ENCODE data around the gene MIOS. TPM values are rescaled to one million over a fixed set of nuclear protein-coding genes. Genes with fewer than 3 reads are reported as not detected.
A peak's percentile ranks its signal among the peaks of the same experiment; 100 is the strongest.

Gene MIOS
- total and polyA plus RNA-seq, 2 of the 8 experiments (the other 6 are each of a cell fraction or from before 2014, with no cell fraction given), result 15.5 to 50.7 TPM

DNA sequence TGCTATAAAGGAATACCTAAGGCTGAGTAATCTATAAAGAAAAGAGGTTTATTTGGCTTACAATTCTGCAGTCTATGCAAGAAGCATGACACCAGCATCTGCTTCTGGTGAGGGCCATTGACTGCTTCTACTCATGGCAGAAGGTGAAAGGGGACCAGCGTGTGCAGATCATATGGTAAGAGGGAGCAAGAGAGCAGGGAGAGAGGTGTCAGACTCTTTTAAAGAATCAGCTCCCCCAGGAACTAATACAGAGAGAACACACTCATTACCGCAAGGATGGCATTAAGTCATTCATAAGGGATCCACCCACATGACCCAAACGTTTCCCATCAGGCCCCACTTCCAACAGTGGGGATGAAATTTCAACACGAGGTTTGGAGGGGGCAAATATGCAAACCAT, 27.5 kb upstream of the MIOS start:
- Histone ChIP-seq H4K5ac (ENCODE audit: insufficient read length, low read depth, low read length) (no peak overlapping the region), H2BK5ac (ENCODE audit: low read depth, low read length) (no peak overlapping the region), H3K18ac (ENCODE audit: extremely low read depth, low read length) (no peak overlapping the region), H2BK15ac (ENCODE audit: low read length) (no peak overlapping the region), H3K14ac (ENCODE audit: insufficient read length) (no peak overlapping the region), H2AFZ (ENCODE audit: low read length) (no peak overlapping the region), H3K4me3 (ENCODE audit: extremely low read depth in 1 of 4, insufficient read depth in 2 of 4, low read depth in 3 of 4, low read length in 4 of 4) (no peak overlapping the region), H3K27ac (ENCODE audit: low read depth, low read length) (no peak overlapping the region), H2AK5ac (ENCODE audit: low read depth, low read length) (no peak overlapping the region), H4K20me1 (replicated peaks in 1 of 2; ENCODE audit: control insufficient read depth in 1 of 2, insufficient read depth in 2 of 2, low read length in 2 of 2) (no peaks in the 10 kb centered on the region), H3K23ac (ENCODE audit: insufficient read length) (no peak overlapping the region), H3K4me2 (ENCODE audit: insufficient read depth in 1 of 2, low read depth in 2 of 2, low read length in 2 of 2) (no peak overlapping the region), H4K8ac (ENCODE audit: extremely low read depth, insufficient read depth, low read length) (no peak overlapping the region), H3K4ac (replicated peaks; ENCODE audit: insufficient read length, low read depth, low read length) (no peak overlapping the region), H4K91ac (replicated peaks; ENCODE audit: insufficient read length, low read length) (no peak overlapping the region), H3K79me1 (ENCODE audit: low read depth, low read length) (no peaks in the 10 kb centered on the region), H3K56ac (replicated peaks; ENCODE audit: insufficient read length, low read depth, low read length) (no peak overlapping the region), H2BK120ac (replicated peaks; ENCODE audit: low read depth, low read length) (no peak overlapping the region), H3K79me2 (ENCODE audit: control insufficient read depth in 1 of 2, insufficient read depth in 2 of 2, low read length in 2 of 2) (no peaks in the 10 kb centered on the region), H3K4me1 (replicated peaks in 1 of 4; ENCODE audit: control insufficient read depth in 3 of 4, insufficient read depth in 4 of 4, low read length in 3 of 4) (no peaks in the 10 kb centered on the region), H3K9ac (replicated peaks in 1 of 4; ENCODE audit: extremely low read depth in 1 of 4, low read depth in 3 of 4, low read length in 3 of 4) (no peak overlapping the region), H2BK12ac (ENCODE audit: low read depth, low read length) (no peak overlapping the region), H3K23me2 (ENCODE audit: low read depth, low read length) (no peaks in the 10 kb centered on the region), H3K27me3 (replicated peaks in 1 of 4; ENCODE audit: control insufficient read depth in 3 of 4, extremely low read depth in 1 of 4, insufficient read depth in 3 of 4, low read length in 3 of 4) (no peaks in the 10 kb centered on the region), H3K9me3 (ENCODE audit: insufficient read depth in 2 of 2, low read depth in 1 of 2, low read length in 1 of 2) (no peaks in the 10 kb centered on the region), H3K36me3 (ENCODE audit: control insufficient read depth in 2 of 4, insufficient read depth in 4 of 4, low read length in 3 of 4) (no peaks in the 10 kb centered on the region), H2BK20ac (ENCODE audit: low read length) (no peak overlapping the region)
- no peak for TF ChIP-seq SP4 (IDR thresholded peaks at IDR 0.05; ENCODE audit: low read length)
- TF ChIP-seq SP2 (IDR thresholded peaks at IDR 0.05; ENCODE audit: low read length), result no peak
- TF ChIP-seq CHD2 (IDR thresholded peaks at IDR 0.05; ENCODE audit: low read length), result no peak
- TF ChIP-seq CEBPB (IDR thresholded peaks at IDR 0.05; ENCODE audit: low read depth, low read length), result no peak
- TF ChIP-seq KDM4A (IDR thresholded peaks at IDR 0.05; ENCODE audit: low read depth, low read length, severe bottlenecking), result no peak
- 86% methylated on average over 4 of the region's 4 CpGs; no CpG with 5 or more reads in 1 of the 2 experiments for WGBS, 2 experiments (ENCODE audit: extremely low coverage in 1 of 2, insufficient coverage in 1 of 2, insufficient read length in 1 of 2, insufficient replicate concordance in 2 of 2, low coverage in 1 of 2, low lambda C conversion rate in 2 of 2, missing lambda C conversion rate in 1 of 2)
- POLR2A ChIA-PET (ENCODE audit: partially characterized antibody), result no interaction called here
- FAIRE-seq (peak; percentile 13), DNase-seq (ENCODE audit: low read depth in 1 of 2, low spot score in 2 of 2) (no peak)
- CTCF ChIA-PET (ENCODE audit: partially characterized antibody), result interaction anchor here (0.6 to 1.6 kb wide), 6 partner anchors 11 to 1152 kb away, joined by 3 to 5 read pairs (median 3); no protein-coding TSS in a partner anchor

All from H1 (cell line).